Activated CD8-positive, alpha-beta memory T cell treated with anti-CD3 and anti-CD28 coated beads, Interleukin-2, amount 10 ng/mL, durations not matched to agents 7 days and 5 days (primary cell): ENCODE measurements around the gene SLC35F3. TPM values are rescaled to one million over a fixed set of nuclear protein-coding genes. Genes with fewer than 3 reads are reported as not detected.
A peak's percentile ranks its signal among the peaks of the same experiment; 100 is the strongest.

ENCODE experiments used
- ATAC-seq: fragments of 150-1000 bp; cut with Tn5 transposase; one replicate; pipeline ENCODE4 v1.10.0; 2021; ENCODE audit warnings: moderate library complexity
- CTCF ChIA-PET: fragments of 350-600 bp; sonication (Branson Sonifier 250); formaldehyde crosslinking; loops from one replicate; lab custom pipeline; 2021; ENCODE audit warnings: antibody characterized with exemption; lab: Charles Lee
- DNase-seq: peaks from one replicate; pipeline ENCODE4 v3.0.0-alpha.2; 2020
- H3K27ac Mint-ChIP-seq: one replicate; pipeline ENCODE4 v1.8.0; 2021; ENCODE audit warnings: mild to moderate bottlenecking, mixed read lengths
- H3K27me3 Mint-ChIP-seq: one replicate; pipeline ENCODE4 v1.8.0; 2021; ENCODE audit warnings: mixed read lengths
- H3K36me3 Mint-ChIP-seq: one replicate; pipeline ENCODE4 v1.8.0; 2021; ENCODE audit warnings: mild to moderate bottlenecking, mixed read lengths
- H3K4me1 Mint-ChIP-seq: one replicate; pipeline ENCODE4 v1.8.0; 2021; ENCODE audit warnings: mixed read lengths
- H3K4me3 Mint-ChIP-seq: one replicate; pipeline ENCODE4 v1.8.0; 2021; ENCODE audit warnings: mild to moderate bottlenecking, moderate library complexity, mixed read lengths
- H3K9me3 Mint-ChIP-seq: one replicate; pipeline ENCODE4 v1.8.0; 2022; ENCODE audit warnings: low read depth, mixed read lengths
- total RNA-seq, 2 experiments: library from RNA; stranded (reverse); gene quantifications; one replicate each; pipeline ENCODE4 v1.2.3, GENCODE V29; 2021

SLC35F3 gene
- total RNA-seq, 2 experiments from 2014 or later, result 13.8 to 16.8 TPM

DNA sequence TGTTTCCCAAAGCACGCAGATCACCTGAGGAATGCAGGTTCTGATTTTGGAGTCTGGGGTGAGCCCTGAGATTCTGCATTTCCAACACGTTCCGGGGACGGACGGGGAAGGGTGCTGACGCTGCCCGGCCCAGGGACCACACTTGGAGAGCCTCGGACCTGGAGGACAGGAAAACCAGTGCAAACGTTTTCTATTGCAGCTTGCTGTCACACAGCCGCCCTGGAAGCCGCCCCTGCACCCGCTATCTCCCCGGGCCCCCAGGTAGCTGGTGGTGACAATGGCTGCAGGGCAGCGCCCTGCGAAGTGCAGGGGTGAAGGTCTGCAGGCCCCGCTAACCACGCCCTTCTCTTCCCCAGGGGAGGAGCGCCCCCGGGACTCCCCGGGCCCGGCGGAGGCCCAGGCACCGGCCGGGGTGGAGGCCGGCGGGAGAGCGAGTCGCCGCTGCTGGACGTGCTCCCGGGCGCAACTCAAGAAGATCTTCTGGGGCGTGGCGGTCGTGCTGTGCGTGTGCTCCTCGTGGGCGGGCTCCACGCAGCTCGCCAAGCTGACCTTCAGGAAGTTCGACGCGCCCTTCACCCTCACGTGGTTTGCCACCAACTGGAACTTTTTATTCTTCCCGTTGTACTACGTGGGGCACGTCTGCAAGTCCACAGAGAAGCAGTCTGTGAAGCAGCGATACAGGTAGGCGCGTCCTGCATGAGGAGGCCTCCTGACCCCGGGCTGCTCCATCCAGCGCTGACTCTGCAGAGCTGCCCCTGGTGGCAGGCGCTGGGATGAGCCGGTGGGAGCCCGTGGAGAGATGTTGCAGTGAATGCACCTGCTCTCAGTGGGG, 326.8 kb downstream of the SLC35F3 start:
- CTCF ChIA-PET, result interaction anchor here (1.1 to 2.7 kb wide), 9 partner anchors 10 to 111 kb away, joined by 3 to 13 read pairs (median 5); no protein-coding TSS in a partner anchor
- Mint-ChIP-seq H3K36me3 (peaks cover 32% of the 10 kb centered on the region), H3K27ac (no peak overlapping the region), H3K27me3 (peaks cover 35% of the 10 kb centered on the region), H3K4me3 (no peak overlapping the region), H3K9me3 (no peaks in the 10 kb centered on the region), H3K4me1 (peaks cover 37% of the 10 kb centered on the region)
- DNase-seq (peak; percentile 40), ATAC-seq (peak; percentile 41)

DNA sequence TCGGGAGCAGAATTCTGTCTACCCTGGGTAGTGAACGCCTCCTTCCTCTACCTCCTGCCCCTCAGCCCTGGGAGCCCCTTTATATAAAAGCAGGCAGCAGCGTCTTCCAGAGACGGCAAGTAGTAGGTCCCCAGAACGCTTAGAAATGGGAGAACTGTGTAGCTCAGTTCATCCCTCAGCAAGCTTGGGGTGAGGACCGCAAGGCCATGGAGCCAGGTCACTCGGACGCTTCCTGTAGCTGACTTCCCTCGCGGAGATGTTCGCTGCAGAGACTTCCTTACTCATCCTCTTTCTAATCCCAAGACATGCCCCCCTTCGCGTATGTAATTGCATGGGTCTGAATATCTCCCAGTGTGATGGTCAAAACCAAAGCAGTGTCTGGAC, 327.4 kb downstream of the SLC35F3 start:
- peak; percentile 18 for DNase-seq
- Mint-ChIP-seq H3K9me3 (no peaks in the 10 kb centered on the region), H3K36me3 (peaks cover 35% of the 10 kb centered on the region), H3K27me3 (peaks cover 35% of the 10 kb centered on the region), H3K27ac (no peak overlapping the region), H3K4me3 (no peak overlapping the region), H3K4me1 (peaks cover 36% of the 10 kb centered on the region)
- CTCF ChIA-PET, result interaction anchor here (1.4 to 3.1 kb wide), 2 partner anchors 20 to 78 kb away, joined by 4 to 14 read pairs; no protein-coding TSS in a partner anchor
- ATAC-seq, result no peak

DNA sequence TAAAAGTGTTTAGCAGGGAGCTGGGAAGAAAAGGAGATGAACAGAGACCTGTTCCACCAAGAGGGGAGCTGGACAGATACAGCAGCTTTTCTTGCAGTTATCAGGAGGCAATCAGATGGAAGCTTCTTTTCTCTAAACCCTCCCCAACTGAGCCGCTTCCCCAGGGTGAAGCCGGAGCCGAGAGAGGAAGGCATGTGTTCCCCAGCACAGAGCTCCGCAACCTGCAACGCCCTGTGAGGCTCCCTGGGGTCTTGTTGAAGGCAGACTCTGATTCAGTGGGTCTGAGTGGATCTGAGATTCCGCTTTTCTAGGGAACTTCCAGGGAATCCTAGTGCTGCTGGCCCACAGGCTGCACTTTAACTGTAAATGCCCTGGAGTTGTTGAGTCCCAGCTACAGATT, 329.7 kb downstream of the SLC35F3 start:
- H3K9me3 Mint-ChIP-seq, result no peaks in the 10 kb centered on the region
- H3K4me1 Mint-ChIP-seq, result peaks cover 41% of the 10 kb centered on the region
- H3K4me3 Mint-ChIP-seq, result no peak overlapping the region
- H3K36me3 Mint-ChIP-seq, result peaks cover 40% of the 10 kb centered on the region
- CTCF ChIA-PET, result interaction anchor here (0.9 to 3.3 kb wide), 5 partner anchors 9 to 76 kb away, joined by 3 to 14 read pairs (median 3); no protein-coding TSS in a partner anchor
- ATAC-seq, result no peak
- DNase-seq, result peak; percentile 15
- H3K27ac Mint-ChIP-seq, result no peak overlapping the region
- peaks cover 27% of the 10 kb centered on the region for H3K27me3 Mint-ChIP-seq

DNA sequence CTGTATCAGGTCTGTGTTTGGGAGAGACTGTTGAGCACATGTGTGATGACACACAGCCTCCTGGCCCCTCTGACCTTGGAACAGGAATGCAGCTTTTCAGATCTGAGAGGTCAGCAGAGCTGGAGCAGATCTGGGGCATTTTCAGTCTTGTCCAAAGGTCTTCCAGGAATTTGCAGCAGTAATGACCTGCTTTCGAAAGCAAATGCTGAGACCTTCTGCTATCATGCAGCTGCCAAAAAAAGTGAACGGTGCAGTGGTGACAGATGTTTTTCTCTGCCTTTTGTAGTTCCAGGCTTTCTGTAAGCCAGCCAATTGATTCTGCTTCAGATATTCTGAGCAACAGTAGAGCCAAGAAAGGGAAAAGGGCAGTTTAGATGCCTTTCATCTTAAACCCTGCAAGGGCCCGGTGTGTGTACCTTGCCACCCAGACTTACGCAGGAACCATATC, 331.0 kb downstream of the SLC35F3 start:
- peaks cover 46% of the 10 kb centered on the region for H3K36me3 Mint-ChIP-seq
- CTCF ChIA-PET, result interaction anchor here (1.0 to 3.3 kb wide), 3 partner anchors 13 to 22 kb away, joined by 3 to 10 read pairs (median 3); no protein-coding TSS in a partner anchor
- H3K4me1 Mint-ChIP-seq, result peaks cover 29% of the 10 kb centered on the region
- no peak overlapping the region for H3K27ac Mint-ChIP-seq
- DNase-seq (peak; percentile 28), ATAC-seq (no peak)
- H3K27me3 Mint-ChIP-seq, result peaks cover 17% of the 10 kb centered on the region
- no peak overlapping the region for H3K4me3 Mint-ChIP-seq
- H3K9me3 Mint-ChIP-seq, result no peaks in the 10 kb centered on the region

DNA sequence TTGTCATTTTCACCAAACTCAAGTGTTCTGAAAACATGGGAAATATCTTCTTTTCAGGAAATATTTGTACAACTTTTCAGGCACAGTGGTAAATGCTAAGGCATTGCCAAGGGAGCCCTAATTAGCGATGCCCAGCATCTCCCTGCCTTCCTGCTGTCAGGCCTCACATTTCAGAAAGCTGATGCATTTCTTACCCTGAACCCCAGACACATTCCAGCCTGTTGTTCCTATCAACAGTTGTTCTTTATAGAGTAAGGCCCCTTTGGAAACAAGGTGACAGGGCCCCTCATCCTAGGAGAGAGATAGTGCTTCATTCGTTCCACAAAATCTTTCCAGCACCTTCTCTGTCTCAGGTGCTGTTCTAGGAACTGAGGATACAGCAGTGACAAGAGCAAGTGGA, 332.9 kb downstream of the SLC35F3 start:
- ATAC-seq, result no peak
- H3K4me1 Mint-ChIP-seq, result peaks cover 20% of the 10 kb centered on the region
- H3K9me3 Mint-ChIP-seq, result no peaks in the 10 kb centered on the region
- no peak for DNase-seq
- H3K36me3 Mint-ChIP-seq, result peaks cover 45% of the 10 kb centered on the region
- no peak overlapping the region for H3K27ac Mint-ChIP-seq
- peaks cover 11% of the 10 kb centered on the region for H3K27me3 Mint-ChIP-seq
- H3K4me3 Mint-ChIP-seq, result no peak overlapping the region
- CTCF ChIA-PET, result interaction anchor here (1.4 kb wide), 1 partner anchor 11 kb away, joined by 3 read pairs; no protein-coding TSS in a partner anchor

DNA sequence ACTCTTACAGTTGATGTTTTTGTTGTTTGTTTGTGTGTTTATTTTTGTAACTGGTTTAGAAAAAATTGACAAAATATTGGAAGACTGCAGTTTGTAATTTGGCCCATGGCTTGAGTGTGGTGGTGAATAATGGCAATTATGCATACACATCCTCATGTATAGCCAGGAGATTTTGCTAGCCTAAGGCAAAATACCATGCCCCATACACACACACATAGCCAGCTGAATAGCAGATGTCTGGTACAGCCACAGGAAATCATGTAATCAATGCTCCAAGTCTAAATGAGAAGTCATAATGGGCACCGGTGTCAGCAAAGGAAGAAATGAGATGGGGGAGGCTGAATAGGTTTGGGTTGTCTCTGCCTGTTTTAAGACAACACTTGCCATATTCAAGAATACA, 333.6 kb downstream of the SLC35F3 start:
- CTCF ChIA-PET, result interaction anchor here (1.7 kb wide), 1 partner anchor 26 kb away, joined by 4 read pairs; no protein-coding TSS in a partner anchor
- H3K9me3 Mint-ChIP-seq, result no peaks in the 10 kb centered on the region
- peaks cover 44% of the 10 kb centered on the region for H3K36me3 Mint-ChIP-seq
- no peak overlapping the region for H3K27ac Mint-ChIP-seq
- peaks cover 11% of the 10 kb centered on the region for H3K27me3 Mint-ChIP-seq
- ATAC-seq (no peak), DNase-seq (no peak)
- H3K4me3 Mint-ChIP-seq, result no peak overlapping the region
- H3K4me1 Mint-ChIP-seq, result peaks cover 25% of the 10 kb centered on the region

DNA sequence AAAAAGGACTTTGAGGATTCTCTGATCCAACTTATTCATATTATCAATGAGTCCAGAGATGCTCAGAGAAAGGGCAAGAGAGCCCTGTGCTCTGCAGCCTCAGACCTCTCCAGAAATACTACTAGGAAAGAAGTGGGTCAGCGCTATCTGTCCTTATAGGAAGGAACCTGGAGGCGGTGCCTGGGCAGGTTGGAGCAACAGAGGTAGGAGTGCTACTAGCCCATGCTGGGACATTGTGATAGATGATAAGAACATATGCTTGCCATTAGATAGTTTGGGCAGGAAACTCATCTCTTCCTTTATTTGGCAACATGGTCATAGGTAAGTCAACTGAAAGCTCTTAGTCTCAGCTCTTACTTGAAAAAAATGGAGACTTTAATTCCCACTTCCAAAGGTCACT, 335.0 kb downstream of the SLC35F3 start:
- Mint-ChIP-seq H3K27me3 (peaks cover 2% of the 10 kb centered on the region), H3K4me1 (peaks cover 37% of the 10 kb centered on the region), H3K4me3 (no peak overlapping the region), H3K36me3 (peaks cover 38% of the 10 kb centered on the region), H3K9me3 (no peaks in the 10 kb centered on the region), H3K27ac (no peak overlapping the region)
- peak; percentile 15 for DNase-seq
- no peak for ATAC-seq
- CTCF ChIA-PET, result interaction anchor here (1.7 kb wide), 1 partner anchor 24 kb away, joined by 4 read pairs; no protein-coding TSS in a partner anchor

DNA sequence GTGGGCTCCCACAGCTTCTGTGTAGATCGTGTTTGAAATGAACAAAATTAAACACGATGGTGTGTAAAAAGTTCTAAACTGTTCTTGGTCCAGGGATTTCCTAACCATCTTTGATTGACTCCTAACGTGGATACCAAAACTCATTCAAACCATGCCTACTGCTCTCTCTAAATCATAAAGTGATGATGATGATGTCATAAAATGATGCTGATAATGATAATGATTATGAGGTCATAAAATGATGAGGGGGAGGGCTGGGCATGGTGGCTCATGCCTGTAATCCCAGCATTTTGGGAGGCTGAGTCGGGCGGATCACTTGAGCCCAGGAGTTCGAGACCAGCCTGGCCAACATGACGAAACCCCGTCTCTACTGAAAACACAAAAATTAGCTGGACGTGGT, 335.5 kb downstream of the SLC35F3 start:
- peaks cover 40% of the 10 kb centered on the region for H3K4me1 Mint-ChIP-seq
- peaks cover 2% of the 10 kb centered on the region for H3K27me3 Mint-ChIP-seq
- peaks cover 39% of the 10 kb centered on the region for H3K36me3 Mint-ChIP-seq
- ATAC-seq (no peak), DNase-seq (peak; percentile 25)
- no peak overlapping the region for H3K27ac Mint-ChIP-seq
- CTCF ChIA-PET, result interaction anchor here (1.7 to 1.8 kb wide), 2 partner anchors 24 to 27 kb away, joined by 4 to 5 read pairs; no protein-coding TSS in a partner anchor
- H3K4me3 Mint-ChIP-seq, result no peak overlapping the region
- H3K9me3 Mint-ChIP-seq, result no peaks in the 10 kb centered on the region

DNA sequence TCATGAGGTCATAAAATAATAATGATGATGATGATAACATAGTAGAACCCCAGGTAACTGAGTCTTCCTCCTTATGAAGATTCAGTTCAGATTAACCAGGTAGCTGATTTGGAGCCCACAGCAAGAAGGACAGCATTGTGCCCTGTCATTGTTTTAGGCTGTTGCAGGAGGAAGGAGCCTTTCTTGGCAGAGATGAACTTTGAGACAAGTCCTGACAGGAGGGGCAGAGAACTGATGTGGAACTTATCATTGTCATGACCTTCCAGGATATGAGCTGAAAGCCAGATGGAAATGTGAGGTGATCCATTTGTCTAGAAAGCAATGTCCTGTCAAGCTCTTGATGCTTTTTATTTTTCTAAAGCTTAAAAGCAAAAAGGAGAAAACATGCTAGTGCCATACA, 336.2 kb downstream of the SLC35F3 start:
- ATAC-seq (no peak), DNase-seq (peak; percentile 15)
- peaks cover 2% of the 10 kb centered on the region for H3K27me3 Mint-ChIP-seq
- H3K9me3 Mint-ChIP-seq, result no peaks in the 10 kb centered on the region
- H3K36me3 Mint-ChIP-seq, result peaks cover 42% of the 10 kb centered on the region
- no peak overlapping the region for H3K4me3 Mint-ChIP-seq
- H3K27ac Mint-ChIP-seq, result no peak overlapping the region
- CTCF ChIA-PET, result interaction anchor here (1.3 to 1.8 kb wide), 3 partner anchors 17 to 70 kb away, joined by 4 to 9 read pairs (median 5); no protein-coding TSS in a partner anchor
- H3K4me1 Mint-ChIP-seq, result peaks cover 45% of the 10 kb centered on the region

DNA sequence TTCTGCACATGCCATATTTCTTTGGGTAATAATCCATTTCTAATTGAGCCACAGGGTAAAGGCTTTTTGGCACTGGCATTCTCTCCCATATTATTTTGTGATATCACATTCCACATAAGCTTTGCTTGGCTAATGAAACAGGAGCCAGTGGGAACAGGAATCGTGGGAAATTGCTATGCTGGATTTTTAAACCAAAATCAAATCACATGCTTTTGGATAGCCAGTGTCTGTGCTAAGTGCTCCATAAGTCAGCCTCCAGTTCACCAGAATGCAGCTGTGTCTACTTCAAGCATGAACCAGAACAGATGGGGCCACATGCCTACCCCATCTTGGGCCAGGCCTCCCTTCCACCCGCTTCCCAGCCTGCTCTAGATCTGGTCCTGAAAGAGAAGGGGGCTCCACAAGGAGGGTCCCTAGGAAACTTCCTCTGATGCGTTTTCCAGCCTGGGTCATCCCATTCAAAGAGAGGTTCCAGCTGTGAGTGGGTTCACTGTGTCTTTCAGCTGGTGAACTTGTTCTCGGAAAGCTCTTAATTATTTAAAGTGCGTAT, 337.5 kb downstream of the SLC35F3 start:
- Mint-ChIP-seq H3K27ac (no peak overlapping the region), H3K27me3 (peaks cover 2% of the 10 kb centered on the region), H3K4me3 (no peak overlapping the region), H3K36me3 (peaks cover 44% of the 10 kb centered on the region), H3K9me3 (no peaks in the 10 kb centered on the region), H3K4me1 (peaks cover 53% of the 10 kb centered on the region)
- DNase-seq (peak; percentile 37), ATAC-seq (no peak)
- CTCF ChIA-PET, result interaction anchor here (1.6 to 1.8 kb wide), 3 partner anchors 15 to 68 kb away, joined by 4 to 9 read pairs (median 5); no protein-coding TSS in a partner anchor

DNA sequence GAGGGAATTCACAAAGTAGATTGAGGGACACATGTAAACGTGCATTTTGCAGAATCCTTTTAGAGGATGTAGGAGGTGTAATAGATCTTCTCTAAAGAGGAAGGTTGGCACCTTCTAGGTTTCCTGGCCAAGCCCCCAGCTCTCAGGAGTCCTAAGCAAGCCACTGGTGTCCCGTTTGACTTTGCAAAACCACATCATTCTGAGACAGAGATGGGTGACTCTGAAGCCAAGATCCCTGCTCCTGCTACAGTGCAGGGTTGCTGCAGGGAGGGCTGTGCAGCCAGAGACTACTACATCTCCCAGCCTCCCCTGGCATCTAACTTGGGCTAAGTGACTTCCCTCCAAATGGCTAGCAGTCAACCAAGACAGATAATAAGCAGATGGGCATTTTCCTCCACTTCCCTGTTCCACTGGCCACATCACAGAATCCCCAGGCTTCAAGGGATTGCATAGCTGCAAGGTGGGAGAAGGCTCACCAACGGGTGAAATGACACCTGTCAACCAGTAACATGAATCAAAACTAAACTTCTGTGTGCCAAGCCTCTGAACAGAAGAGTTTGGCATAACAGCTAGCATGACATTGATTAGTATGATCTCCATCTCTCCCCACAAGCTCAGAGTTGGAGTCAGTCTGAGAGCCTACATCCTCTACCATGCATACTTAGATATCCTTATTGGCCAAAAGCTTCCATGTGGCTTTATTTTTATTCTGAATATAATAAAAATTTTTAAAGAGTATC, 339.2 kb downstream of the SLC35F3 start:
- ATAC-seq, result no peak

DNA sequence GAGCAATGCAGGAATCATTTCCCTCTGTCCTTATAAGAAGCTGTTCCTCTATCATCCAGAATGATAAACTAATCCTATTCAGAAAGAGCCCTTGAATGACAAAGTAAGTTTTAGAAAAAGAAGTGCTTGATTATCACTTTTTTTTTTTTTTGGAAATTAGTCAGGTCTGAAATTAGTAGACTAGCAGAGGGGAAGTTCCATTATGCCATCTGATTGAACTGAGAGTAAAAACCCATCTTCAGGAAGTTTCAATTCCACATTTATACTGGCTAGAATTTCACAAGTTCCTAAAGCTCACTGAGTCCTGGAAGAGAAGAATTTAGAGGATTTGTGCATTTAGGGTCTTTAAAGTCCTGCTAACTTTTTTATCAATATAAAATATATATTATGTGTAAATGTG, 340.0 kb downstream of the SLC35F3 start:
- DNase-seq (no peak), ATAC-seq (no peak)
- H3K9me3 Mint-ChIP-seq, result peaks cover 4% of the 10 kb centered on the region
- no peak overlapping the region for H3K27ac Mint-ChIP-seq
- H3K4me1 Mint-ChIP-seq, result peaks cover 48% of the 10 kb centered on the region
- CTCF ChIA-PET, result interaction anchor here (0.9 kb wide), 1 partner anchor 68 kb away, joined by 3 read pairs; no protein-coding TSS in a partner anchor
- peaks cover 42% of the 10 kb centered on the region for H3K36me3 Mint-ChIP-seq
- H3K4me3 Mint-ChIP-seq, result no peak overlapping the region
- H3K27me3 Mint-ChIP-seq, result peaks cover 2% of the 10 kb centered on the region

More for the DNA sequence above, 339.2 kb downstream of the SLC35F3 start:
- Mint-ChIP-seq H3K4me3 (no peak overlapping the region), H3K36me3 (peaks cover 41% of the 10 kb centered on the region), H3K4me1 (peaks cover 48% of the 10 kb centered on the region), H3K27me3 (peaks cover 2% of the 10 kb centered on the region), H3K9me3 (peaks cover 4% of the 10 kb centered on the region), H3K27ac (peak overlapping the region; percentile 45)
- CTCF ChIA-PET, result interaction anchor here (0.9 kb wide), 1 partner anchor 69 kb away, joined by 3 read pairs; no protein-coding TSS in a partner anchor
- DNase-seq, result peak; percentile 41
